CD4-positive, alpha-beta T cell (primary cell): ENCODE results near the gene ARID1B. TPM values are rescaled to one million over a fixed set of nuclear protein-coding genes. Genes with fewer than 3 reads are reported as not detected.

ENCODE experiments used
- ATAC-seq: fragments of 200-7000 bp; cut with Tn5 transposase; one replicate; pipeline ENCODE4 v1.10.0; 2022; ENCODE audit warnings: mild to moderate bottlenecking; ENCODE audit not compliant: poor library complexity
- CTCF ChIA-PET: fragments of 350-600 bp; sonication (Branson Sonifier 250); formaldehyde crosslinking; loops from one replicate; lab custom pipeline; 2021; ENCODE audit warnings: antibody characterized with exemption, inconsistent platforms; lab: Charles Lee
- POLR2A ChIA-PET: fragments of 350-600 bp; sonication (Branson Sonifier 250); formaldehyde crosslinking; loops from one replicate; lab custom pipeline; 2021; ENCODE audit warnings: antibody characterized with exemption, inconsistent platforms; lab: Charles Lee
- DNase-seq, 14 experiments: peaks; one replicate each; pipeline ENCODE4 v3.0.0-alpha.2; 2013 to 2020; ENCODE audit warnings: mixed read lengths in 2 of 14
- H3K27ac ChIP-seq, 2 donors: one replicate each; pipeline versions ENCODE4 v1.5.1 to v1.7.0; 2013; ENCODE audit warnings: low read length in 2 of 2, low read depth in 1 of 2, mild to moderate bottlenecking in 1 of 2
- H3K27me3 ChIP-seq, 2 experiments: 1 replicate in 1 of 2; 2 replicates in 1 of 2; pipeline versions ENCODE4 v1.6.1 to v1.7.0; 2013; ENCODE audit warnings: low read length in 2 of 2, control low read depth in 1 of 2, mild to moderate bottlenecking in 1 of 2, moderate library complexity in 1 of 2; ENCODE audit not compliant: insufficient read depth in 2 of 2, control insufficient read depth in 1 of 2
- H3K36me3 ChIP-seq: one replicate; pipeline ENCODE4 v1.6.1; 2013; ENCODE audit warnings: low read length, control low read depth; ENCODE audit not compliant: insufficient read depth
- H3K4me1 ChIP-seq: one replicate; pipeline ENCODE4 v1.6.1; 2013; ENCODE audit warnings: low read length, control low read depth; ENCODE audit not compliant: insufficient read depth
- H3K4me3 ChIP-seq: one replicate; pipeline ENCODE4 v1.5.1; 2013; ENCODE audit warnings: mild to moderate bottlenecking, low read length, moderate library complexity
- H3K9me3 ChIP-seq, 2 experiments: 1 replicate in 1 of 2; 2 replicates in 1 of 2; pipeline versions ENCODE4 v1.6.1 to v1.7.0; 2013; ENCODE audit warnings: low read length in 2 of 2, mild to moderate bottlenecking in 2 of 2, control low read depth in 1 of 2, moderate library complexity in 1 of 2; ENCODE audit not compliant: control insufficient read depth in 1 of 2, insufficient read depth in 1 of 2
- H3K27ac Mint-ChIP-seq: one replicate; pipeline ENCODE4 v1.8.0; 2020; ENCODE audit warnings: mixed read lengths
- H3K27me3 Mint-ChIP-seq: one replicate; pipeline ENCODE4 v1.8.0; 2021; ENCODE audit warnings: mixed read lengths
- H3K36me3 Mint-ChIP-seq: one replicate; pipeline ENCODE4 v1.8.0; 2021; ENCODE audit warnings: low read depth, mixed read lengths
- H3K4me1 Mint-ChIP-seq: one replicate; pipeline ENCODE4 v1.8.0; 2021; ENCODE audit warnings: low read depth, mixed read lengths
- H3K4me3 Mint-ChIP-seq: one replicate; pipeline ENCODE4 v1.8.0; 2020; ENCODE audit warnings: mild to moderate bottlenecking, mixed read lengths
- H3K9me3 Mint-ChIP-seq: one replicate; pipeline ENCODE4 v1.8.0; 2020; ENCODE audit warnings: mixed read lengths
- intact Hi-C, 2 experiments: fragments of 100-400 bp; cut with DNase I in 1 of 2; cut with micrococcal nuclease in 1 of 2; formaldehyde crosslinking; loops; one replicate each; pipeline versions ENCODE4 v1.15.1 to v1.9.0; 2023 to 2025; cut with DNase I, micrococcal nuclease
- total RNA-seq, 174 experiments: library from RNA in 2 of 174; stranded (reverse) in 2 of 174; gene quantifications; one replicate each; pipeline ENCODE4 v1.2.3 and lab custom pipeline; 2021 to 2026
- TF ChIP-seq, protein P1 (sequence below): fragments of 200-600 bp; IDR thresholded peaks from one replicate; pipeline ENCODE4 v1.8.0; 2022; ENCODE audit warnings: antibody characterized with exemption, mild to moderate bottlenecking

The ARID1B gene
- total RNA-seq, 2 experiments from 2014 or later = 120 to 125 TPM

DNA sequence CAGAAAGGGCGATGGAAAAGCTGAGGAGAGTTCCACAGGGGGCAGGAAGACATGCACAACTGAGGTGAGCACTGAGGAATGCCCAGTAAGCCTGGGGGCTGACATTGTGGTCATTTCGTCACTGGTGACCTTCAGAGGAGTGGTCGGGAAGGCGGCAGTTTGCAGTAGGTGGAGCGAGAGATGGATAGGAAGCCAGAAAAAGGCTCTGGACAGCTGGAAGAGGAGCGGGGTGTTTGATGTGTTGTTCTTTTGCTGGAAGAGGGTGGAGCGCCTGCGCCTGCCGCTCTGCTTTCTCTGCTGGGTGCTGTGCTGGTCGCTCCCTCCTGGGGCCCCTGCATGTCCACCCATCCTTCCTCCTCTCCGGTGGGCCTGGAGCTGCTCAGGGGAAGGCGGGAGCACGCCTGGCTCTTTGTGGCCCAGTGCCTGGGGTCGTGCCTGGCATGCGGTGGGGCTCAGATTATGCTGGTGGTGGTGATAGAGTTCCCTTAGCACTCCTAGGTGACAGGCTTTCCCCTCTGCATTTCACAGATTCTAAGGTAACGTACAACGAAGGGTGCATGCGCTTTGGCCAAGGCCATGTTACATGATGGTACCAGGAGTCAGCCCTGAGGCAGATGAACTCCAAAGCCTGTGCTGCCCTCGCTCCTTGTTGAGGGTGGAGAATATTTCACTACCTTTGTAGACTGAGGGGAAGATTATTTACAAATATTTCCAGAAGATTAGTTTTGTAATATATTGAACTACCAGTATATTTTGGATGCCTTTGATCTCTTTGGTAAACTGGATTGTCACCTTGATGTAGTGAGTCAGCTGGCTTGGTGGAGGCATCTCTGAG, 20.9 kb downstream of the ARID1B start:
- POLR2A ChIA-PET = interaction anchor here (1.3 kb wide), 1 partner anchor 9 kb away, joined by 3 read pairs; no protein-coding TSS in a partner anchor
- peaks cover 18% of the 10 kb centered on the region for H3K36me3 Mint-ChIP-seq
- no peak overlapping the region for H3K4me3 ChIP-seq
- CTCF ChIA-PET = no interaction called here
- H3K27me3 ChIP-seq = no peaks in the 10 kb centered on the region
- H3K4me1 Mint-ChIP-seq = peaks cover 95% of the 10 kb centered on the region
- no peak overlapping the region for H3K27ac ChIP-seq
- H3K27me3 Mint-ChIP-seq = no peaks in the 10 kb centered on the region
- peaks cover 58% of the 10 kb centered on the region for H3K4me1 ChIP-seq
- ATAC-seq = no peak
- no peaks in the 10 kb centered on the region for H3K9me3 ChIP-seq
- no peaks in the 10 kb centered on the region for H3K9me3 Mint-ChIP-seq
- TF ChIP-seq, protein P1, sequence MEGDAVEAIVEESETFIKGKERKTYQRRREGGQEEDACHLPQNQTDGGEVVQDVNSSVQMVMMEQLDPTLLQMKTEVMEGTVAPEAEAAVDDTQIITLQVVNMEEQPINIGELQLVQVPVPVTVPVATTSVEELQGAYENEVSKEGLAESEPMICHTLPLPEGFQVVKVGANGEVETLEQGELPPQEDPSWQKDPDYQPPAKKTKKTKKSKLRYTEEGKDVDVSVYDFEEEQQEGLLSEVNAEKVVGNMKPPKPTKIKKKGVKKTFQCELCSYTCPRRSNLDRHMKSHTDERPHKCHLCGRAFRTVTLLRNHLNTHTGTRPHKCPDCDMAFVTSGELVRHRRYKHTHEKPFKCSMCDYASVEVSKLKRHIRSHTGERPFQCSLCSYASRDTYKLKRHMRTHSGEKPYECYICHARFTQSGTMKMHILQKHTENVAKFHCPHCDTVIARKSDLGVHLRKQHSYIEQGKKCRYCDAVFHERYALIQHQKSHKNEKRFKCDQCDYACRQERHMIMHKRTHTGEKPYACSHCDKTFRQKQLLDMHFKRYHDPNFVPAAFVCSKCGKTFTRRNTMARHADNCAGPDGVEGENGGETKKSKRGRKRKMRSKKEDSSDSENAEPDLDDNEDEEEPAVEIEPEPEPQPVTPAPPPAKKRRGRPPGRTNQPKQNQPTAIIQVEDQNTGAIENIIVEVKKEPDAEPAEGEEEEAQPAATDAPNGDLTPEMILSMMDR = no peak
- peak overlapping the region; percentile 4 for H3K27ac Mint-ChIP-seq
- intact Hi-C loops = loop anchor here in 1 of 2 experiments (5.0 kb wide), 1 partner anchor 144 kb away; no protein-coding TSS in a partner anchor
- H3K4me3 Mint-ChIP-seq = no peak overlapping the region
- peaks cover 4% of the 10 kb centered on the region for H3K36me3 ChIP-seq
- DNase-seq = no peak

DNA sequence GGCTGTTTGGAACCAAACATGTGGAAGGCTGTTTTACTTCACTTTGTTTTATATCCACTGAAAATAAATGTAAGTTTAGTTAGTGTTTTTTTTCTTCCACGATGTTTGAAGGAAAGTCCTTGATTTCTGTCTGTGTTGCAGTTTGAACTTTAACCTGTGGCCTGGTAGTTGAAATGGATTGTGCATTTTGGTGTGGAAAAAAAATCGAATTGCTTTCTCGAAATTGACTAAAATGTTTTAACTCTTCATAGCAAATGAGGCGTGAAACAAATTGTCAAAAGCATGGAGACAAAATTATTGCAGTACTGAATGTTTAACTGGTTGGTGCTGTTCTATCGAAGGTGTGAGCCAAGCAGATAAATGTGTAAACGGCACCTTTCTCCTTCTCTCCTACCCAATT, 24.5 kb downstream of the ARID1B start:
- peak overlapping the region; percentile 6 for H3K4me3 Mint-ChIP-seq
- H3K27ac Mint-ChIP-seq = peak overlapping the region; percentile 13
- POLR2A ChIA-PET = no interaction called here

DNA sequence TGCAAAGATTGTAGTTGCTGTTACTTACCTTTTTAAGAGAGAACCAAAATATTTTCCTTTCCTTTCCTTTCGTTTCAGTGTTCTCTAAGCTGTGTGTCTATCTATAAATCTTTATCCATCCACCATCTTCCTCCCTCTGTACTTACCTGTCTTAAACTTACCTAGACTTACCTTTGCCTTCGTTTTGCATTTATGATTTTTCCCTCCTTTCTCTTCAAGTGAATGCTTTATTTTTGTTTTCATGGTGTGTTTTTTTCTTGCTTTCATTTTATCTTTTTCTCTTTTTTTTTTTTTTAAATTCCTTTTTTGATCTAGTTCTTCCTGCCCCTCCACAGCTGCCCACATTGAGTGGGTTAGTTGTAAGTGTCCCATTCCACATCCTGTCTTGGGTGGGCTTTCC, 26.2 kb downstream of the ARID1B start:
- Mint-ChIP-seq H3K36me3 (peaks cover 9% of the 10 kb centered on the region), H3K9me3 (no peaks in the 10 kb centered on the region), H3K27me3 (no peaks in the 10 kb centered on the region), H3K27ac (peak overlapping the region; percentile 3), H3K4me1 (peaks cover 91% of the 10 kb centered on the region), H3K4me3 (peak overlapping the region; percentile 2)
- ChIA-PET POLR2A (interaction anchor here (1.1 to 1.5 kb wide), 2 partner anchors 16 to 23 kb away, joined by 3 to 6 read pairs; no protein-coding TSS in a partner anchor), CTCF (interaction anchor here (0.5 to 1.0 kb wide), 2 partner anchors 16 to 34 kb away, joined by 3 read pairs; no protein-coding TSS in a partner anchor)
- intact Hi-C loops = no loop called here
- Histone ChIP-seq H3K4me3 (no peak overlapping the region), H3K27me3 (no peaks in the 10 kb centered on the region), H3K9me3 (no peaks in the 10 kb centered on the region), H3K27ac (no peak overlapping the region), H3K36me3 (no peaks in the 10 kb centered on the region), H3K4me1 (peaks cover 36% of the 10 kb centered on the region)
- no peak for DNase-seq
- ATAC-seq = no peak
- TF ChIP-seq, protein P1 = no peak

More for the DNA sequence above, 24.5 kb downstream of the ARID1B start:
- H3K36me3 Mint-ChIP-seq = peaks cover 18% of the 10 kb centered on the region
- CTCF ChIA-PET = no interaction called here
- H3K36me3 ChIP-seq = peaks cover 4% of the 10 kb centered on the region
- H3K4me3 ChIP-seq = no peak overlapping the region
- no peak overlapping the region for H3K27ac ChIP-seq
- TF ChIP-seq, protein P1 = no peak
- no peaks in the 10 kb centered on the region for H3K27me3 ChIP-seq
- no peak for ATAC-seq
- no peak for DNase-seq
- H3K4me1 ChIP-seq = peaks cover 41% of the 10 kb centered on the region
- peaks cover 91% of the 10 kb centered on the region for H3K4me1 Mint-ChIP-seq
- intact Hi-C loops = no loop called here
- H3K9me3 ChIP-seq = no peaks in the 10 kb centered on the region
- H3K9me3 Mint-ChIP-seq = no peaks in the 10 kb centered on the region
- no peaks in the 10 kb centered on the region for H3K27me3 Mint-ChIP-seq
